Measurements from ENCODE around the gene EVI5L. TPM values are rescaled to one million over a fixed set of nuclear protein-coding genes. Genes with fewer than 3 reads are reported as not detected.

Gene EVI5L
- total and polyA plus RNA-seq, 2 donors (not counting 1 experiment from before 2014, with no cell fraction given) = 10.4 to 16.5 TPM

DNA sequence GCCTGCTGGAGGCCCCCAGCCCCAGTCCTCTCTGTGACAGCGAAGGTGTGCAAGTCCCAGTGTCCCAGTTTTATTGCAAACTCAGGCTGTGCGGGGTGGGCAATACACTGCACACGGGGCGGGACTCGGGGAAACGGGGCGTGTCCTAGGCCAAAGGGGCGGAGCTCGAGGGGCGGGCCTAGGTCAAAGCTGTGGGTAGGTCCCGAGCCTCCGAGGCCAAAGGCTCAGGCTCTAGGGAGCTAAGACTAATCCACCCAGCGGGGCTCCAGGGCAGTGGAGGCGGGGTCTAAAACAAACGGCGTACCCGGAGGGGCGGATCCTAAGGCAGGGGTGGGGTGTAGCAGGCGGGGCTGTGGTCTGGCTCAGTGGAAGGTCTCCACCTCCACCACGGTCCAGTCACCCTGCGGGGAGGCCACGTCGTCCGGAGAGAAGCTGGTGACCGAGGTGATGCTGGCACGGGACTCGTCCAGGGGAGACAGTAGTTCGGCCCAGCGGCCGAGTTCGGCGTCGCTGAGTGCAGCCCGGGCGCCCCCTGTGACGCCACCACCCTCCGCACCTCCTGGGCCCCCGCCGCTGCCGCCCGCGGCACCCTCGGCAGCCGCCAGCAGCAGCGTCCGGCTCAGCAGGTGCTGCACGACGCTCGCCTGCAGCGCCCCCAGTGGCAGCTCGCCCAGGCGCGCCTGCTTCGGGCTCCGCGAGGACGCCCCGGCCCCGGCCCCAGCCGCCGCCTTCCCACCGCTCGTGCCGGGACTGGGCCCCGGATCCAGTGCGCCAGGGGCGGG is 38.8 kb downstream of the EVI5L start:
- peak overlapping the region; percentile 82 for H3K4me2 ChIP-seq (ENCODE audit: extremely low read depth, insufficient read depth, low read length)
- H3K4me1 ChIP-seq (ENCODE audit: control insufficient read depth, extremely low read depth, insufficient read depth, low read length) = peaks cover 7% of the 10 kb centered on the region
- no peaks in the 10 kb centered on the region for H3K9me3 ChIP-seq (ENCODE audit: control insufficient read depth, insufficient read depth, low read depth, low read length)
- no peaks in the 10 kb centered on the region for H3K36me3 ChIP-seq (ENCODE audit: control insufficient read depth, insufficient read depth, low read length)
- H3K79me2 ChIP-seq (ENCODE audit: control insufficient read depth, insufficient read depth, low read length) = no peaks in the 10 kb centered on the region
- no peak for TF ChIP-seq EZH2 (IDR thresholded peaks at IDR 0.05; ENCODE audit: low read length, missing control alignments)
- TF ChIP-seq, protein P1, sequence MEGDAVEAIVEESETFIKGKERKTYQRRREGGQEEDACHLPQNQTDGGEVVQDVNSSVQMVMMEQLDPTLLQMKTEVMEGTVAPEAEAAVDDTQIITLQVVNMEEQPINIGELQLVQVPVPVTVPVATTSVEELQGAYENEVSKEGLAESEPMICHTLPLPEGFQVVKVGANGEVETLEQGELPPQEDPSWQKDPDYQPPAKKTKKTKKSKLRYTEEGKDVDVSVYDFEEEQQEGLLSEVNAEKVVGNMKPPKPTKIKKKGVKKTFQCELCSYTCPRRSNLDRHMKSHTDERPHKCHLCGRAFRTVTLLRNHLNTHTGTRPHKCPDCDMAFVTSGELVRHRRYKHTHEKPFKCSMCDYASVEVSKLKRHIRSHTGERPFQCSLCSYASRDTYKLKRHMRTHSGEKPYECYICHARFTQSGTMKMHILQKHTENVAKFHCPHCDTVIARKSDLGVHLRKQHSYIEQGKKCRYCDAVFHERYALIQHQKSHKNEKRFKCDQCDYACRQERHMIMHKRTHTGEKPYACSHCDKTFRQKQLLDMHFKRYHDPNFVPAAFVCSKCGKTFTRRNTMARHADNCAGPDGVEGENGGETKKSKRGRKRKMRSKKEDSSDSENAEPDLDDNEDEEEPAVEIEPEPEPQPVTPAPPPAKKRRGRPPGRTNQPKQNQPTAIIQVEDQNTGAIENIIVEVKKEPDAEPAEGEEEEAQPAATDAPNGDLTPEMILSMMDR (conservative IDR thresholded peaks at IDR 0.05 in 1 of 2, IDR thresholded peaks at IDR 0.05 in 1 of 2; ENCODE audit: low read depth in 1 of 2, low read length in 2 of 2) = peak; percentile 40 to 45
- H4K20me1 ChIP-seq (ENCODE audit: control insufficient read depth, extremely low read depth, insufficient read depth, low read length) = no peaks in the 10 kb centered on the region
- H3K4me3 ChIP-seq (replicated peaks in 1 of 4; ENCODE audit: control extremely low read depth in 1 of 4, insufficient read depth in 1 of 4, low read depth in 3 of 4, low read length in 4 of 4) = peak overlapping the region in 3 of 4 experiments; percentile 23 to 47 (median 40)
- H3K27ac ChIP-seq (ENCODE audit: insufficient read depth, low read length) = no peak overlapping the region
- DNase-seq (ENCODE audit: low read depth in 2 of 2) = peak; percentile 34 to 44
- H3K9ac ChIP-seq (ENCODE audit: insufficient read depth, low read length) = no peak overlapping the region
- peak overlapping the region; percentile 31 for H2AFZ ChIP-seq (ENCODE audit: low read length)
- peaks cover 10% of the 10 kb centered on the region for H3K27me3 ChIP-seq (ENCODE audit: control insufficient read depth, insufficient read depth, low read length)

DNA sequence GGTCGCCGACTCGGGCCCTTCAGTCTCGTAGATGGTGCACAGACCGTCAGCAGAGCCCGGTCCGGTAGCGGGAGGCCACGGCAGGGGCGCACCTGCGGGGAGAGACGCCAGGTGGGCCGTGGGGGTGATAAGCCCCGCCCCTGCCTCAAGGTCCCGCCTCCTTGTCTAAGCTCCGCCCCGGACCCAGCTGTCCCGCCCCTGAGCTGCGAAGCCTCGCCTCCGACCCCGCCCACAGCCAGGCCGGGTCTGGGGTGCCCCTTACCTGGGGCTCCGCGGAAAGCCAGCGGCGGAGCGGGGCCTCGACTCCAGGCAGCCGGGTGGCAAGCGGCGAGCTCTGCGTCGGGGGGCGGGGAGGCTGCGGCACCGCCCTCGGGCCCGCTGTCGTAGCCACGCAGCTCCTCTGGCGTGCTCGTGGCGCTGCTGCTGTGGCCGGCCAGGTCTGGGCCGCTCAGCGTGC is 39.5 kb downstream of the EVI5L start:
- Histone ChIP-seq H4K20me1 (ENCODE audit: control insufficient read depth, extremely low read depth, insufficient read depth, low read length) (no peaks in the 10 kb centered on the region), H3K4me2 (ENCODE audit: extremely low read depth, insufficient read depth, low read length) (peak overlapping the region; percentile 82), H3K4me1 (ENCODE audit: control insufficient read depth, extremely low read depth, insufficient read depth, low read length) (peaks cover 7% of the 10 kb centered on the region), H3K4me3 (replicated peaks in 1 of 4; ENCODE audit: control extremely low read depth in 1 of 4, insufficient read depth in 1 of 4, low read depth in 3 of 4, low read length in 4 of 4) (peak overlapping the region in 3 of 4 experiments; percentile 12 to 47 (median 23)), H3K27ac (ENCODE audit: insufficient read depth, low read length) (no peak overlapping the region), H3K9me3 (ENCODE audit: control insufficient read depth, insufficient read depth, low read depth, low read length) (no peaks in the 10 kb centered on the region), H3K36me3 (ENCODE audit: control insufficient read depth, insufficient read depth, low read length) (no peaks in the 10 kb centered on the region), H3K79me2 (ENCODE audit: control insufficient read depth, insufficient read depth, low read length) (no peaks in the 10 kb centered on the region), H3K9ac (ENCODE audit: insufficient read depth, low read length) (peak overlapping the region; percentile 16), H3K27me3 (ENCODE audit: control insufficient read depth, insufficient read depth, low read length) (peaks cover 10% of the 10 kb centered on the region), H2AFZ (ENCODE audit: low read length) (peak overlapping the region; percentile 23)
- DNase-seq (ENCODE audit: low read depth in 2 of 2) = peak in 1 of 2 donors; percentile 25
- no peak for TF ChIP-seq EZH2 (IDR thresholded peaks at IDR 0.05; ENCODE audit: low read length, missing control alignments)
- TF ChIP-seq, protein P1 (conservative IDR thresholded peaks at IDR 0.05 in 1 of 2, IDR thresholded peaks at IDR 0.05 in 1 of 2; ENCODE audit: low read depth in 1 of 2, low read length in 2 of 2) = no peak

DNA sequence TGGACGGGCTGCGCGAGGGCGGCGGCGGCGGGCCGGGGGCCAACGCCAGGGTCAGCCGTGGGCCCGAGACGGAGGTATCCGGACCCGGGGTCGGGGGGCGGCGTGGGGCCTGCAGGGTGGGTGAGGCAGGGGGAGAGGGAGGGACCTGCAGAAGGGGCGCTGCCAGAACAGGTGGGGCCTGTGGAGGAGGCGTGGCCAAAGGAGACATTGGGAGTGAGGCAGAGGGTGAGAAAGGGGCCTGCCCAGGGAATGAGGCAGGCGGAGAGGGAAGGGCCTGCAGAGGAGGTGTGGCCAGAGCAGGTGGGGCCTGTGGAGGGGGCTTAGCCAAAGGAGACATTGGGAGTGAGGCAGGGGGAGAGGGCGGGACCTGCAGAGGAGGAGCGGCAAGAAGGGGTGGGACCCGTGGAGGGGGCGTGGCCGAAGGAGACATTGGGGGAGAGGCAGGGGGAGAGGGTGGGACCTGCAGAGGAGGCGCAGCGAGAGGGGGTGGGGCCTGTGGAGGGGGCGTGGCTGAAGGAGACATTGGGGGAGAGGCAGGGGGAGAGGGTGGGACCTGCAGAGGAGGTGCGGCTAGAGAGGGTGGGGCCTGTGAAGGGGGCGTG is 40.0 kb downstream of the EVI5L start:
- H4K20me1 ChIP-seq (ENCODE audit: control insufficient read depth, extremely low read depth, insufficient read depth, low read length) = no peaks in the 10 kb centered on the region
- H3K27ac ChIP-seq (ENCODE audit: insufficient read depth, low read length) = no peak overlapping the region
- peak overlapping the region; percentile 16 for H3K9ac ChIP-seq (ENCODE audit: insufficient read depth, low read length)
- peak overlapping the region; percentile 51 for H3K4me2 ChIP-seq (ENCODE audit: extremely low read depth, insufficient read depth, low read length)
- H2AFZ ChIP-seq (ENCODE audit: low read length) = peak overlapping the region; percentile 23
- TF ChIP-seq, protein P1 (conservative IDR thresholded peaks at IDR 0.05 in 1 of 2, IDR thresholded peaks at IDR 0.05 in 1 of 2; ENCODE audit: low read depth in 1 of 2, low read length in 2 of 2) = no peak
- no peak for TF ChIP-seq EZH2 (IDR thresholded peaks at IDR 0.05; ENCODE audit: low read length, missing control alignments)
- H3K79me2 ChIP-seq (ENCODE audit: control insufficient read depth, insufficient read depth, low read length) = no peaks in the 10 kb centered on the region
- peaks cover 7% of the 10 kb centered on the region for H3K4me1 ChIP-seq (ENCODE audit: control insufficient read depth, extremely low read depth, insufficient read depth, low read length)
- no peak for DNase-seq (ENCODE audit: low read depth in 2 of 2)
- peak overlapping the region in 1 of 4 experiments; percentile 47 for H3K4me3 ChIP-seq (replicated peaks in 1 of 4; ENCODE audit: control extremely low read depth in 1 of 4, insufficient read depth in 1 of 4, low read depth in 3 of 4, low read length in 4 of 4)
- H3K36me3 ChIP-seq (ENCODE audit: control insufficient read depth, insufficient read depth, low read length) = no peaks in the 10 kb centered on the region
- no peaks in the 10 kb centered on the region for H3K9me3 ChIP-seq (ENCODE audit: control insufficient read depth, insufficient read depth, low read depth, low read length)
- peaks cover 15% of the 10 kb centered on the region for H3K27me3 ChIP-seq (ENCODE audit: control insufficient read depth, insufficient read depth, low read length)
